Inflammatory macrophage (primary cell): ENCODE results near the gene TYW1.
"Not testable (repeated sequence)": the region's sequence is repeated elsewhere in the genome, so short reads cannot be mapped to it uniquely, and the experiment has no call there.

ENCODE experiments used
- DNase-seq, 2 donors: peaks; one replicate each; pipeline ENCODE4 v3.0.0-alpha.2; 2020 to 2022
- total RNA-seq, 18 experiments: gene quantifications; one replicate each; lab custom pipeline; 2026; ENCODE audit warnings: mixed read lengths in 6 of 18, inconsistent platforms in 2 of 18; lab: John Stamatoyannopoulos, UW

The TYW1 gene
- 3.8 to 27.9 (median 21.2) reads per million in 18 experiments for total RNA-seq

GRCh38 chr7:66996444-66997191 is at the start of gene TYW1:
Gene TYW1 (plus strand): TSS chr7:66996833. CDS start chr7:66996979, 146 bp downstream.
- DNase-seq: peak; percentile 99

GRCh38 chr7:66948480-66949109 is 48.0 kb upstream of the TYW1 start:
- no peak for DNase-seq

- no peak for DNase-seq
Measured at GRCh38 chr7:66950311-66950710, 46.3 kb upstream of the TYW1 start.

GRCh38 chr7:66950763-66951162 is 45.9 kb upstream of the TYW1 start:
- DNase-seq: no peak

- no peak for DNase-seq
Measured at GRCh38 chr7:66952343-66953043, 44.1 kb upstream of the TYW1 start.

- DNase-seq: no peak
Measured at GRCh38 chr7:66953044-66953427, 43.6 kb upstream of the TYW1 start.

- no peak for DNase-seq
Measured at GRCh38 chr7:66957595-66958290, 38.9 kb upstream of the TYW1 start.

GRCh38 chr7:66958538-66959350 is 37.9 kb upstream of the TYW1 start:
- DNase-seq: no peak

- no peak for DNase-seq
Measured at GRCh38 chr7:66960192-66960591, 36.4 kb upstream of the TYW1 start.

- DNase-seq: no peak
Measured at GRCh38 chr7:66961096-66961495, 35.5 kb upstream of the TYW1 start.

GRCh38 chr7:66964411-66964810 is 32.2 kb upstream of the TYW1 start:
- DNase-seq: no peak

- no peak for DNase-seq
Measured at GRCh38 chr7:66967029-66967428, 29.6 kb upstream of the TYW1 start.

- DNase-seq: not testable (repeated sequence)
Measured at GRCh38 chr7:66969001-66969400, 27.6 kb upstream of the TYW1 start.

GRCh38 chr7:66970310-66970709 is 26.3 kb upstream of the TYW1 start:
- DNase-seq: no peak

GRCh38 chr7:66974986-66975590 is 21.5 kb upstream of the TYW1 start:
- DNase-seq: no peak

- DNase-seq: not testable (repeated sequence)
Measured at GRCh38 chr7:66978312-66978711, 18.3 kb upstream of the TYW1 start.

GRCh38 chr7:66979013-66979412 is 17.6 kb upstream of the TYW1 start:
- DNase-seq: not testable (repeated sequence)

- DNase-seq: not testable (repeated sequence)
Measured at GRCh38 chr7:66980336-66980735, 16.3 kb upstream of the TYW1 start.

GRCh38 chr7:66989552-66989951 is 7.1 kb upstream of the TYW1 start:
- DNase-seq: not testable (repeated sequence)

- not testable (repeated sequence) for DNase-seq
Measured at GRCh38 chr7:66994051-66994450, 2.6 kb upstream of the TYW1 start.

- peak; percentile 64 to 70 for DNase-seq
Measured at GRCh38 chr7:66994691-66995049, 2.0 kb upstream of the TYW1 start.
